B cell (primary cell): Measurements from ENCODE around the gene TMEM126A. TPM values are rescaled to one million over a fixed set of nuclear protein-coding genes. Genes with fewer than 3 reads are reported as not detected.

Source experiments
- ATAC-seq: fragments of 200-7000 bp; cut with Tn5 transposase; one replicate; pipeline ENCODE4 v1.10.0; 2021; ENCODE audit warnings: low read depth, mild to moderate bottlenecking, moderate number of reproducible peaks, moderate library complexity
- CTCF ChIA-PET: fragments of 350-600 bp; sonication (Branson Sonifier 250); formaldehyde crosslinking; loops from one replicate; lab custom pipeline; 2021; ENCODE audit warnings: antibody characterized with exemption, inconsistent platforms; lab: Charles Lee
- POLR2A ChIA-PET: fragments of 350-600 bp; sonication (Branson Sonifier 250); formaldehyde crosslinking; loops from one replicate; lab custom pipeline; 2021; ENCODE audit warnings: antibody characterized with exemption; lab: Charles Lee
- DNase-seq: peaks from one replicate; pipeline ENCODE4 v3.0.0; 2013
- H2AFZ ChIP-seq: 2 replicates; pipeline ENCODE4 v1.6.1; 2012; ENCODE audit warnings: mild to moderate bottlenecking, low read depth, low read length; ENCODE audit not compliant: insufficient read depth, poor library complexity, severe bottlenecking
- H3K27ac ChIP-seq, 2 donors: 1 replicate in 1 of 2; 2 replicates in 1 of 2; pipeline ENCODE4 v1.5.1; 2012 to 2013; ENCODE audit warnings: low read length in 2 of 2, mild to moderate bottlenecking in 2 of 2, moderate library complexity in 1 of 2
- H3K27me3 ChIP-seq, 4 experiments: fragments of 200-600 bp in 1 of 4; sonication (generic) in 1 of 4; replicated peaks in 1 of 4; 1 replicate in 2 of 4; 2 replicates in 2 of 4; pipeline versions ENCODE4 v1.6.1 to v1.7.0; 2013 to 2016; ENCODE audit warnings: low read length in 3 of 4, mild to moderate bottlenecking in 2 of 4, mixed read lengths in 1 of 4, moderate library complexity in 1 of 4; ENCODE audit not compliant: insufficient read depth in 4 of 4, control insufficient read depth in 3 of 4; ENCODE audit errors: control extremely low read depth in 1 of 4
- H3K36me3 ChIP-seq, 2 experiments: replicated peaks in 1 of 2; 1 replicate in 1 of 2; 2 replicates in 1 of 2; pipeline versions ENCODE4 v1.6.1 to v1.7.1; 2013; ENCODE audit warnings: low read length in 1 of 2; ENCODE audit not compliant: insufficient read depth in 2 of 2, control insufficient read depth in 1 of 2; ENCODE audit errors: control extremely low read depth in 1 of 2, extremely low read depth in 1 of 2
- H3K4me1 ChIP-seq, 2 donors: fragments of 200-600 bp in 1 of 2; sonication (generic) in 1 of 2; 1 replicate in 1 of 2; 2 replicates in 1 of 2; pipeline versions ENCODE4 v1.5.1 to v1.6.1; 2013 to 2017; ENCODE audit warnings: low read length in 2 of 2; ENCODE audit not compliant: control insufficient read depth in 2 of 2, insufficient read depth in 2 of 2
- H3K4me2 ChIP-seq: replicated peaks from 2 replicates; pipeline ENCODE3; 2012; ENCODE audit warnings: mild to moderate bottlenecking, low read depth, low read length; ENCODE audit not compliant: poor library complexity, severe bottlenecking
- H3K4me3 ChIP-seq, 5 experiments: fragments of 200-600 bp in 1 of 5; sonication (generic) in 1 of 5; 1 replicate in 3 of 5; 2 replicates in 2 of 5; pipeline versions ENCODE4 v1.5.1 to v1.7.0; 2011 to 2016; ENCODE audit warnings: low read length in 4 of 5, mild to moderate bottlenecking in 4 of 5, low read depth in 2 of 5, control low read depth in 1 of 5, moderate library complexity in 1 of 5; ENCODE audit not compliant: insufficient read depth in 1 of 5; ENCODE audit errors: control extremely low read depth in 1 of 5, extremely low read depth in 1 of 5
- H3K79me2 ChIP-seq: fragments of 200-600 bp; sonication (generic); one replicate; pipeline ENCODE4 v1.6.0; 2016; ENCODE audit warnings: low read length; ENCODE audit not compliant: control insufficient read depth, insufficient read depth
- H3K9ac ChIP-seq: fragments of 200-600 bp; sonication (generic); 2 replicates; pipeline ENCODE4 v1.6.1; 2017; ENCODE audit warnings: mild to moderate bottlenecking, low read length, moderate library complexity
- H3K9me3 ChIP-seq, 3 donors: one replicate each; pipeline versions ENCODE4 v1.6.1 to v1.7.1; 2013; ENCODE audit warnings: low read length in 2 of 3; ENCODE audit not compliant: control insufficient read depth in 2 of 3, insufficient read depth in 1 of 3; ENCODE audit errors: control extremely low read depth in 1 of 3
- H4K20me1 ChIP-seq: 2 replicates; pipeline ENCODE4 v1.6.0; 2012; ENCODE audit warnings: mild to moderate bottlenecking, low read length; ENCODE audit not compliant: insufficient read depth, control insufficient read depth, poor library complexity, severe bottlenecking
- H3K27ac Mint-ChIP-seq: one replicate; pipeline ENCODE4 v1.8.0; 2021; ENCODE audit warnings: mixed read lengths
- H3K27me3 Mint-ChIP-seq: one replicate; pipeline ENCODE4 v1.8.0; 2021; ENCODE audit warnings: mixed read lengths
- H3K4me1 Mint-ChIP-seq: one replicate; pipeline ENCODE4 v1.8.0; 2021; ENCODE audit warnings: mixed read lengths
- H3K4me3 Mint-ChIP-seq: one replicate; pipeline ENCODE4 v1.8.0; 2021; ENCODE audit warnings: mixed read lengths
- H3K9me3 Mint-ChIP-seq: one replicate; pipeline ENCODE4 v1.8.0; 2022; ENCODE audit warnings: mixed read lengths; ENCODE audit not compliant: insufficient read depth
- CTCF ChIP-seq: fragments of 200-600 bp; IDR thresholded peaks from one replicate; pipeline ENCODE4 v1.8.0; 2022; ENCODE audit warnings: antibody characterized with exemption, mild to moderate bottlenecking
- EZH2 ChIP-seq: IDR thresholded peaks from 2 replicates; pipeline ENCODE4 v1.6.1; 2012; ENCODE audit warnings: borderline replicate concordance, low read depth, mild to moderate bottlenecking, moderate library complexity, low read length; ENCODE audit not compliant: insufficient read depth, poor library complexity, severe bottlenecking
- WGBS: methylation state at CpG from one replicate; pipeline ENCODE4 v1.1.5; 2013; ENCODE audit warnings: missing lambda C conversion rate; ENCODE audit not compliant: insufficient coverage; 5-methylcytosine and 5-hydroxymethylcytosine counted together
- intact Hi-C: fragments of 100-400 bp; cut with micrococcal nuclease; formaldehyde crosslinking; loops from one replicate; pipeline ENCODE4 v1.10.0; 2022
- polyA plus RNA-seq: library from polyadenylated mRNA; depleted of rRNA; stranded (reverse); fragments of >200 nt; gene quantifications from 2 replicates; pipeline ENCODE4 v1.2.3, GENCODE V29; 2012
- total RNA-seq, 2 donors: library from RNA; stranded (reverse); fragments of 120-200 nt in 1 of 2; gene quantifications; 1 replicate in 1 of 2; 2 replicates in 1 of 2; pipeline versions ENCODE4 v1.2.3 to v1.2.4, GENCODE V29; 2013 to 2022

Gene TMEM126A
- total and polyA plus RNA-seq, 2 donors (not counting 1 experiment from before 2014, with no cell fraction given) = 15.8 to 19.1 TPM

- ChIA-PET POLR2A (no interaction called here), CTCF (no interaction called here)
- ATAC-seq (no peak), DNase-seq (no peak)
- Mint-ChIP-seq H3K9me3 (no peaks in the 10 kb centered on the region), H3K4me3 (peak overlapping the region; percentile 59), H3K27me3 (no peaks in the 10 kb centered on the region), H3K4me1 (peaks cover 51% of the 10 kb centered on the region), H3K27ac (no peak overlapping the region)
- Histone ChIP-seq H4K20me1 (peaks cover 37% of the 10 kb centered on the region), H3K9ac (peak overlapping the region; percentile 16), H3K27ac (no peak overlapping the region), H3K4me3 (no peak overlapping the region), H3K36me3 (peaks cover 0 to 35% of the 10 kb centered on the region in 2 experiments), H3K9me3 (peaks cover 0 to 3% (median 0%) of the 10 kb centered on the region in 3 donors), H2AFZ (no peak overlapping the region), H3K79me2 (peaks cover 47% of the 10 kb centered on the region), H3K4me1 (peaks cover 16 to 21% of the 10 kb centered on the region in 2 donors), H3K27me3 (no peaks in the 10 kb centered on the region), H3K4me2 (peak overlapping the region; percentile 79)
- WGBS = 13% methylated on average over 1 of the region's 4 CpGs
- no peak for TF ChIP-seq EZH2
- no peak for TF ChIP-seq CTCF
- intact Hi-C loops = loop anchor here (10.0 kb wide), 1 partner anchor 347 kb away; no protein-coding TSS in a partner anchor
Measured at GRCh38 chr11:85661972-85662664, 14.4 kb downstream of the TMEM126A start.
